SK-N-SH (cell line): ENCODE results near the gene PPP6R2. TPM values are rescaled to one million over a fixed set of nuclear protein-coding genes. Genes with fewer than 3 reads are reported as not detected.
A peak's percentile ranks its signal among the peaks of the same experiment; 100 is the strongest.

Experiments
- CTCF ChIA-PET: fragments of 300-600, 350-600 bp; formaldehyde crosslinking; extraction: SDS; loops from one replicate; lab custom pipeline; 2021; lab: Yijun Ruan, JAX
- POLR2A ChIA-PET: fragments of 350-600 bp; sonication (Branson Sonifier 250); formaldehyde crosslinking; extraction: SDS; loops from one replicate; lab custom pipeline; 2020; ENCODE audit warnings: antibody characterized with exemption, inconsistent platforms; lab: Yijun Ruan, JAX
- DNase-seq: peaks from one replicate; pipeline ENCODE4 v3.0.0; 2012
- H2AFZ ChIP-seq: fragments of 200-600 bp; sonication (generic); 2 replicates; pipeline ENCODE4 v1.8.1; 2016; ENCODE audit warnings: antibody characterized with exemption, mild to moderate bottlenecking, low read depth
- H3F3A ChIP-seq: fragments of 200-600 bp; sonication (generic); replicated peaks from 2 replicates; pipeline ENCODE3; 2016; ENCODE audit warnings: antibody characterized with exemption, mild to moderate bottlenecking; ENCODE audit not compliant: insufficient read depth
- H3K27ac ChIP-seq, 2 experiments: fragments of 200-500 bp in 1 of 2; fragments of 200-600 bp in 1 of 2; sonication (Bioruptor generic) in 1 of 2; sonication (generic), shearing (Covaris generic) in 1 of 2; 2 replicates each; pipeline versions ENCODE4 v1.5.1 to v1.6.1; 2014 to 2016; ENCODE audit warnings: low read depth in 2 of 2, inconsistent platforms in 1 of 2, low read length in 1 of 2, mild to moderate bottlenecking in 1 of 2, mixed read lengths in 1 of 2
- H3K27me3 ChIP-seq: fragments of 200-600 bp; sonication (generic), shearing (Covaris generic); 2 replicates; pipeline ENCODE4 v1.6.1; 2016; ENCODE audit warnings: mixed run types; ENCODE audit not compliant: insufficient read depth
- H3K36me3 ChIP-seq, 2 experiments: fragments of 200-500 bp in 1 of 2; fragments of 200-600 bp in 1 of 2; sonication (Bioruptor generic) in 1 of 2; sonication (generic) in 1 of 2; replicated peaks in 1 of 2; 2 replicates each; pipeline versions ENCODE3 to v1.5.1; 2014 to 2016; ENCODE audit warnings: low read length in 1 of 2, mild to moderate bottlenecking in 1 of 2; ENCODE audit not compliant: insufficient read depth in 2 of 2, control insufficient read depth in 1 of 2
- H3K4me1 ChIP-seq, 2 experiments: fragments of 200-500 bp in 1 of 2; fragments of 200-600 bp in 1 of 2; sonication (Bioruptor generic) in 1 of 2; sonication (generic), shearing (Covaris generic) in 1 of 2; 2 replicates each; pipeline versions ENCODE4 v1.5.1 to v1.6.1; 2014 to 2016; ENCODE audit warnings: low read depth in 1 of 2, low read length in 1 of 2, mixed run types in 1 of 2; ENCODE audit not compliant: insufficient read depth in 2 of 2, control insufficient read depth in 1 of 2
- H3K4me2 ChIP-seq: fragments of 200-600 bp; sonication (generic), shearing (Covaris generic); 2 replicates; pipeline ENCODE4 v1.6.1; 2017; ENCODE audit warnings: mixed run types
- H3K4me3 ChIP-seq, 2 experiments: fragments of 200-500 bp in 1 of 2; fragments of 200-600 bp in 1 of 2; sonication (Bioruptor generic) in 1 of 2; sonication (generic), shearing (Covaris generic) in 1 of 2; 2 replicates each; pipeline versions ENCODE4 v1.5.1 to v1.8.1; 2014 to 2016; ENCODE audit warnings: low read depth in 2 of 2, inconsistent platforms in 1 of 2, low read length in 1 of 2, mild to moderate bottlenecking in 1 of 2, mixed read lengths in 1 of 2, moderate library complexity in 1 of 2
- H3K79me2 ChIP-seq: fragments of 200-600 bp; sonication (generic); 2 replicates; pipeline ENCODE4 v1.8.1; 2017; ENCODE audit warnings: mild to moderate bottlenecking; ENCODE audit not compliant: insufficient read depth
- H3K9ac ChIP-seq: fragments of 200-600 bp; sonication (generic); 2 replicates; pipeline ENCODE4 v1.6.1; 2017; ENCODE audit warnings: mixed run types
- H3K9me2 ChIP-seq: fragments of 200-600 bp; sonication (generic); 2 replicates; pipeline ENCODE4 v1.6.1; 2017; ENCODE audit warnings: mixed run types
- H3K9me3 ChIP-seq: fragments of 200-600 bp; sonication (generic); 2 replicates; pipeline ENCODE4 v1.6.1; 2017; ENCODE audit warnings: mixed run types, mild to moderate bottlenecking, moderate library complexity
- H4K20me1 ChIP-seq: fragments of 200-600 bp; sonication (generic); 2 replicates; pipeline ENCODE4 v1.6.1; 2017; ENCODE audit warnings: mild to moderate bottlenecking, mixed run types; ENCODE audit not compliant: insufficient read depth
- ELF1 ChIP-seq: IDR thresholded peaks from 2 replicates; pipeline ENCODE4 v1.4.0; 2012
- EP300 ChIP-seq, 2 experiments: IDR thresholded peaks; 2 replicates each; pipeline versions ENCODE4 v1.4.0 to v1.6.1; 2012; ENCODE audit warnings: borderline replicate concordance in 1 of 2, low read depth in 1 of 2, low read length in 1 of 2
- EZH2phosphoT487 ChIP-seq: fragments of 200-600 bp; sonication (generic); IDR thresholded peaks from 2 replicates; pipeline ENCODE4 v1.6.1; 2017; ENCODE audit warnings: low read depth, mixed run types, mild to moderate bottlenecking, antibody characterized with exemption, moderate library complexity, borderline replicate concordance
- FOXJ3 ChIP-seq: sonication (generic); formaldehyde crosslinking; IDR thresholded peaks from 2 replicates; pipeline ENCODE4 v1.5.1; 2020; ENCODE audit warnings: mild to moderate bottlenecking, missing genetic modification reagents
- FOXM1 ChIP-seq: IDR thresholded peaks from 2 replicates; pipeline ENCODE4 v1.4.0; 2012; ENCODE audit warnings: low read depth, mild to moderate bottlenecking
- GATA2 ChIP-seq: sonication (generic); formaldehyde crosslinking; IDR thresholded peaks from 2 replicates; pipeline ENCODE4 v1.5.0; 2020; ENCODE audit warnings: mild to moderate bottlenecking, missing genetic modification reagents
- NFIC ChIP-seq: IDR thresholded peaks from 2 replicates; pipeline ENCODE4 v1.4.0; 2012; ENCODE audit warnings: borderline replicate concordance
- RAD21 ChIP-seq: IDR thresholded peaks from 2 replicates; pipeline ENCODE4 v1.6.1; 2012; ENCODE audit warnings: mild to moderate bottlenecking, low read length
- WGBS: methylation state at CpG from one replicate; pipeline ENCODE4 v1.1.6; 2017; ENCODE audit warnings: low lambda C conversion rate; 5-methylcytosine and 5-hydroxymethylcytosine counted together
- polyA plus RNA-seq, 3 experiments: library from polyadenylated mRNA; depleted of rRNA; stranded (reverse); fragments of >200 nt; gene quantifications; 2 replicates each; pipeline ENCODE4 v1.2.3, GENCODE V29; 2012
- TF ChIP-seq, protein P1 (sequence below): IDR thresholded peaks from 2 replicates; pipeline ENCODE4 v1.4.0; 2012; ENCODE audit warnings: low read depth, borderline replicate concordance
- TF ChIP-seq, protein P2 (sequence below): fragments of 150-350 bp; IDR thresholded peaks from 2 replicates; pipeline ENCODE4 v1.6.1; 2016; ENCODE audit warnings: mild to moderate bottlenecking, low read depth, low read length
- TF ChIP-seq, protein P3 (sequence below): IDR thresholded peaks from 2 replicates; pipeline ENCODE4; 2012
- TF ChIP-seq, protein P4 (sequence below): IDR thresholded peaks from 2 replicates; pipeline ENCODE4 v1.6.1; 2012; ENCODE audit warnings: mild to moderate bottlenecking, low read depth, low read length, moderate library complexity

PPP6R2 gene
- polyA plus RNA-seq, 1 of the 3 experiments (the other 2 are of a cell fraction): 45.7 TPM

DNA sequence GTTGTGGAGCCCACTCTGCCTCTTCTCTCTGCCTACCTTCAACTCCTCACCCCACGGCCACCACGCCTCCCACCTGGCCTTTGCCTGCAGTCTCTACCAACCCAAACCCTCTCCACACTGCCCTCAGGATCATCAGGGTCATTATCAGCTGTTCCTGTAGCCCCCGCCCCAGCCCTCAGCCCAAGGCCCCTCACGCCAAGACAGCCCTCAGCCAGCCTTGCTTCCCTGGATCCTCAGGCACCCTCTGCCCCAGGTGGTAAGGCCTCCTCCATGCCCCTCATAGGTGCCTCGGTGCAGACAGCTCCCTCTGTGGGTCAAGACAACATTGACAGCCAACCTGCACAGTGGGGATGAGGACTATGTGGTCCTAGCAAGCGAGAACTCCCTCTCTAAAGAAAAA is 130.0 kb downstream of the PPP6R2 start:
- no peaks in the 10 kb centered on the region for H3K27me3 ChIP-seq
- H3K4me1 ChIP-seq: peaks cover 4 to 39% of the 10 kb centered on the region in 2 experiments; a peak in 2 of 4 replicates
- H4K20me1 ChIP-seq: peaks cover 61% of the 10 kb centered on the region
- DNase-seq: no peak
- H3K36me3 ChIP-seq: peaks cover 0 to 2% of the 10 kb centered on the region in 2 experiments
- H3K4me3 ChIP-seq: peak overlapping the region in 1 of 2 experiments; percentile 88; a peak in 2 of 4 replicates
- no peaks in the 10 kb centered on the region for H3K9me2 ChIP-seq
- peak overlapping the region; percentile 87 for H3K4me2 ChIP-seq
- no peak overlapping the region; a peak in 1 of 4 replicates for H3K27ac ChIP-seq
- CTCF ChIA-PET: no interaction called here
- H3F3A ChIP-seq: no peaks in the 10 kb centered on the region
- POLR2A ChIA-PET: interaction anchor here (1.3 kb wide), 1 partner anchor 52 kb away, joined by 8 read pairs; the partner anchor contains the start of gene SCO2
- 84% methylated on average over 5 of the region's 6 CpGs for WGBS
- TF ChIP-seq, protein P1, sequence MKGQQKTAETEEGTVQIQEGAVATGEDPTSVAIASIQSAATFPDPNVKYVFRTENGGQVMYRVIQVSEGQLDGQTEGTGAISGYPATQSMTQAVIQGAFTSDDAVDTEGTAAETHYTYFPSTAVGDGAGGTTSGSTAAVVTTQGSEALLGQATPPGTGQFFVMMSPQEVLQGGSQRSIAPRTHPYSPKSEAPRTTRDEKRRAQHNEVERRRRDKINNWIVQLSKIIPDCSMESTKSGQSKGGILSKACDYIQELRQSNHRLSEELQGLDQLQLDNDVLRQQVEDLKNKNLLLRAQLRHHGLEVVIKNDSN: no peak
- TF ChIP-seq FOXM1 (no peak), RAD21 (no peak), EZH2phosphoT487 (no peak), GATA2 (CRISPR knock-in tag) (no peak), ELF1 (no peak), EP300 (IDR thresholded peaks at IDR 0.05; ENCODE audit: borderline replicate concordance in 1 of 2, low read depth in 1 of 2, low read length in 1 of 2) (no peak), FOXJ3 (no peak), NFIC (no peak)
- TF ChIP-seq, protein P2, sequence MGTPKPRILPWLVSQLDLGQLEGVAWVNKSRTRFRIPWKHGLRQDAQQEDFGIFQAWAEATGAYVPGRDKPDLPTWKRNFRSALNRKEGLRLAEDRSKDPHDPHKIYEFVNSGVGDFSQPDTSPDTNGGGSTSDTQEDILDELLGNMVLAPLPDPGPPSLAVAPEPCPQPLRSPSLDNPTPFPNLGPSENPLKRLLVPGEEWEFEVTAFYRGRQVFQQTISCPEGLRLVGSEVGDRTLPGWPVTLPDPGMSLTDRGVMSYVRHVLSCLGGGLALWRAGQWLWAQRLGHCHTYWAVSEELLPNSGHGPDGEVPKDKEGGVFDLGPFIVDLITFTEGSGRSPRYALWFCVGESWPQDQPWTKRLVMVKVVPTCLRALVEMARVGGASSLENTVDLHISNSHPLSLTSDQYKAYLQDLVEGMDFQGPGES: no peak
- TF ChIP-seq, protein P3, sequence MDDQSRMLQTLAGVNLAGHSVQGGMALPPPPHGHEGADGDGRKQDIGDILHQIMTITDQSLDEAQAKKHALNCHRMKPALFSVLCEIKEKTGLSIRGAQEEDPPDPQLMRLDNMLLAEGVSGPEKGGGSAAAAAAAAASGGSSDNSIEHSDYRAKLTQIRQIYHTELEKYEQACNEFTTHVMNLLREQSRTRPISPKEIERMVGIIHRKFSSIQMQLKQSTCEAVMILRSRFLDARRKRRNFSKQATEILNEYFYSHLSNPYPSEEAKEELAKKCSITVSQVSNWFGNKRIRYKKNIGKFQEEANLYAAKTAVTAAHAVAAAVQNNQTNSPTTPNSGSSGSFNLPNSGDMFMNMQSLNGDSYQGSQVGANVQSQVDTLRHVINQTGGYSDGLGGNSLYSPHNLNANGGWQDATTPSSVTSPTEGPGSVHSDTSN: no peak
- TF ChIP-seq, protein P4, sequence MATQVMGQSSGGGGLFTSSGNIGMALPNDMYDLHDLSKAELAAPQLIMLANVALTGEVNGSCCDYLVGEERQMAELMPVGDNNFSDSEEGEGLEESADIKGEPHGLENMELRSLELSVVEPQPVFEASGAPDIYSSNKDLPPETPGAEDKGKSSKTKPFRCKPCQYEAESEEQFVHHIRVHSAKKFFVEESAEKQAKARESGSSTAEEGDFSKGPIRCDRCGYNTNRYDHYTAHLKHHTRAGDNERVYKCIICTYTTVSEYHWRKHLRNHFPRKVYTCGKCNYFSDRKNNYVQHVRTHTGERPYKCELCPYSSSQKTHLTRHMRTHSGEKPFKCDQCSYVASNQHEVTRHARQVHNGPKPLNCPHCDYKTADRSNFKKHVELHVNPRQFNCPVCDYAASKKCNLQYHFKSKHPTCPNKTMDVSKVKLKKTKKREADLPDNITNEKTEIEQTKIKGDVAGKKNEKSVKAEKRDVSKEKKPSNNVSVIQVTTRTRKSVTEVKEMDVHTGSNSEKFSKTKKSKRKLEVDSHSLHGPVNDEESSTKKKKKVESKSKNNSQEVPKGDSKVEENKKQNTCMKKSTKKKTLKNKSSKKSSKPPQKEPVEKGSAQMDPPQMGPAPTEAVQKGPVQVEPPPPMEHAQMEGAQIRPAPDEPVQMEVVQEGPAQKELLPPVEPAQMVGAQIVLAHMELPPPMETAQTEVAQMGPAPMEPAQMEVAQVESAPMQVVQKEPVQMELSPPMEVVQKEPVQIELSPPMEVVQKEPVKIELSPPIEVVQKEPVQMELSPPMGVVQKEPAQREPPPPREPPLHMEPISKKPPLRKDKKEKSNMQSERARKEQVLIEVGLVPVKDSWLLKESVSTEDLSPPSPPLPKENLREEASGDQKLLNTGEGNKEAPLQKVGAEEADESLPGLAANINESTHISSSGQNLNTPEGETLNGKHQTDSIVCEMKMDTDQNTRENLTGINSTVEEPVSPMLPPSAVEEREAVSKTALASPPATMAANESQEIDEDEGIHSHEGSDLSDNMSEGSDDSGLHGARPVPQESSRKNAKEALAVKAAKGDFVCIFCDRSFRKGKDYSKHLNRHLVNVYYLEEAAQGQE: no peak
- H2AFZ ChIP-seq: no peak overlapping the region
- 0 out of 2 replicates have a peak overlapping the region, but pooled peaks have one; percentile 64 for H3K9ac ChIP-seq
- H3K9me3 ChIP-seq: no peaks in the 10 kb centered on the region
- H3K79me2 ChIP-seq: peaks cover 62% of the 10 kb centered on the region
